ENCODE measurements around the gene SMIM21.
A peak's percentile ranks its signal among the peaks of the same experiment; 100 is the strongest.

Gene SMIM21

GRCh38 chr18:75407468-75408437 lies 19.8 kb downstream of the SMIM21 start:
- TF ChIP-seq GATA3 (IDR thresholded peaks at IDR 0.05; ENCODE audit: low read depth, low read length), result no peak
- TF ChIP-seq GATA2 (IDR thresholded peaks at IDR 0.05; ENCODE audit: low read depth, low read length), result no peak

GRCh38 chr18:75406491-75407445 lies 20.7 kb downstream of the SMIM21 start:
- no peak for TF ChIP-seq GATA2 (IDR thresholded peaks at IDR 0.05; ENCODE audit: low read depth, low read length)
- TF ChIP-seq GATA3 (IDR thresholded peaks at IDR 0.05; ENCODE audit: low read depth, low read length), result no peak

- TF ChIP-seq GATA3 (IDR thresholded peaks at IDR 0.05; ENCODE audit: low read depth, low read length) (no peak), GATA2 (IDR thresholded peaks at IDR 0.05; ENCODE audit: low read depth, low read length) (no peak)
Measured at GRCh38 chr18:75405351-75405750, 22.2 kb downstream of the SMIM21 start.

GRCh38 chr18:75400366-75400765 lies 27.1 kb downstream of the SMIM21 start:
- TF ChIP-seq GATA3 (IDR thresholded peaks at IDR 0.05; ENCODE audit: low read depth, low read length), result no peak
- no peak for TF ChIP-seq GATA2 (IDR thresholded peaks at IDR 0.05; ENCODE audit: low read depth, low read length)

GRCh38 chr18:75395137-75395536 lies 32.4 kb downstream of the SMIM21 start:
- TF ChIP-seq GATA2 (IDR thresholded peaks at IDR 0.05; ENCODE audit: low read depth, low read length) (no peak), GATA3 (IDR thresholded peaks at IDR 0.05; ENCODE audit: low read depth, low read length) (no peak)

GRCh38 chr18:75393721-75394120 lies 33.8 kb downstream of the SMIM21 start:
- TF ChIP-seq GATA2 (IDR thresholded peaks at IDR 0.05; ENCODE audit: low read depth, low read length), result peak; percentile 37; the same call in 1 of the 2 replicates
- TF ChIP-seq GATA3 (IDR thresholded peaks at IDR 0.05; ENCODE audit: low read depth, low read length), result no peak

- no peak for TF ChIP-seq GATA2 (IDR thresholded peaks at IDR 0.05; ENCODE audit: low read depth, low read length)
- TF ChIP-seq GATA3 (IDR thresholded peaks at IDR 0.05; ENCODE audit: low read depth, low read length), result no peak
Measured at GRCh38 chr18:75392226-75392578, 35.3 kb downstream of the SMIM21 start.

- TF ChIP-seq GATA3 (IDR thresholded peaks at IDR 0.05; ENCODE audit: low read depth, low read length) (no peak), GATA2 (IDR thresholded peaks at IDR 0.05; ENCODE audit: low read depth, low read length) (no peak)
Measured at GRCh38 chr18:75391279-75392225, 36.0 kb downstream of the SMIM21 start.

- TF ChIP-seq GATA2 (IDR thresholded peaks at IDR 0.05; ENCODE audit: low read depth, low read length) (no peak), GATA3 (IDR thresholded peaks at IDR 0.05; ENCODE audit: low read depth, low read length) (no peak)
Measured at GRCh38 chr18:75390854-75391253, 36.6 kb downstream of the SMIM21 start.

- no peak for TF ChIP-seq GATA2 (IDR thresholded peaks at IDR 0.05; ENCODE audit: low read depth, low read length)
- no peak for TF ChIP-seq GATA3 (IDR thresholded peaks at IDR 0.05; ENCODE audit: low read depth, low read length)
Measured at GRCh38 chr18:75384144-75384543, 43.4 kb downstream of the SMIM21 start.

GRCh38 chr18:75378376-75379315 lies 48.9 kb downstream of the SMIM21 start:
- TF ChIP-seq GATA3 (IDR thresholded peaks at IDR 0.05; ENCODE audit: low read depth, low read length) (no peak), GATA2 (IDR thresholded peaks at IDR 0.05; ENCODE audit: low read depth, low read length) (no peak)

- no peak for TF ChIP-seq GATA2 (IDR thresholded peaks at IDR 0.05; ENCODE audit: low read depth, low read length)
- TF ChIP-seq GATA3 (IDR thresholded peaks at IDR 0.05; ENCODE audit: low read depth, low read length), result no peak
Measured at GRCh38 chr18:75377926-75378325, 49.6 kb downstream of the SMIM21 start.

All from SH-SY5Y (cell line).